Cardiac septum (tissue), 1 donor: ENCODE results near the gene CGNL1. TPM values are rescaled to one million over a fixed set of nuclear protein-coding genes. Genes with fewer than 3 reads are reported as not detected.

ENCODE experiments used
- DNase-seq: peaks from one replicate; pipeline ENCODE4 v3.0.0-alpha.2; 2020; ENCODE audit warnings: low spot score
- intact Hi-C: fragments of 100-400 bp; cut with DNase I; formaldehyde crosslinking; loops from one replicate; pipeline ENCODE4 v1.14.0; 2022
- total RNA-seq: library from RNA; stranded (reverse); fragmentation: NEBNext Ultra II Directional; extraction: Animal tissue kit (Norgen Biotek cat#: 25700); gene quantifications from one replicate; pipeline ENCODE4 v1.2.1, GENCODE V29; 2021
- donor health status: DM: no; HTN: no; CAD: no.

CGNL1 gene
- total RNA-seq, 1 donor from 2014 or later = 19.6 TPM

GRCh38 chr15:57505056-57505715, 128.9 kb downstream of the CGNL1 start:
- DNase-seq = no peak
- intact Hi-C loops = no loop called here

DNA sequence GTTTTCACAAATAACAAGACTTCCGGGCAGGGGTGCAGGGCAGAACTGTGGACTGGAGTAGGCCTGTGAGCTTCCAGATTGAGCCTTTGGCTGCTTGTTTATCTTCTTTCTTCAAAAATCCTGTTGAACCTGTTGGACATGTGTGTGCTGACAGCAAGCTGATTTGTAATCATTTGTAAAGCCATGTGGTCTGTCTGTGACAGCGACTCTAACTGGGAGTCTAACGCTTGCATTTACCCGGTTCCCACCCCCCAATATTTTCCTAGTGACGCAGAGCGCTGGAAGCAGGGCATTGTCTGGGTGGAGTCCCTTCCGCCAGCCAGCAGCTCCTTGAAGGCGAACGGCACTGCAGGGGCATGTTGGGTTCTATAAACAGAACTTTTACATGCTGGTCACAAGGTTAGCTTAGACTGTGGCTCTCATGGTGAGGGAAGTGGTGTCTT, 129.7 kb downstream of the CGNL1 start:
- intact Hi-C loops = no loop called here
- no peak for DNase-seq

- no peak for DNase-seq
- intact Hi-C loops = no loop called here
These were observed 130.1 kb downstream of the CGNL1 start for GRCh38 chr15:57506422-57506821.

DNA sequence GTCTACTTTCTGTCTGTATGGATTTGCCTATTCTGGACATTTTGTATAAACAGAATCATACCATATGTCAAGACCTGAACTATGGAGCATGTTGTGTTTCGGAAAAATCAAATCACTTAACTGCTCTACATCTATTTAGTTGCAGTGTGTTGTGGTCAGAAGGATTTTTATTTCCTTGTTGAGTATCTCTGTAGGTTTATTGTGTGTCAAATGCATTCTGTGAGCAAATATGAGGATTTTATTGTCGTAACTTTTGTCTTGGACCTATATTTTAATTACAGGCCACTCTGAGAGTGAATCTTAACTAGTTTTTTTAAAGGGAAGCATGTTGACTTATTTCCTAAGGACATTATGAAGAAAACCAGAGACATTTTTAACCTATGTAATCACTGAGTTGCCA, 130.8 kb downstream of the CGNL1 start:
- intact Hi-C loops = no loop called here
- DNase-seq = no peak

DNA sequence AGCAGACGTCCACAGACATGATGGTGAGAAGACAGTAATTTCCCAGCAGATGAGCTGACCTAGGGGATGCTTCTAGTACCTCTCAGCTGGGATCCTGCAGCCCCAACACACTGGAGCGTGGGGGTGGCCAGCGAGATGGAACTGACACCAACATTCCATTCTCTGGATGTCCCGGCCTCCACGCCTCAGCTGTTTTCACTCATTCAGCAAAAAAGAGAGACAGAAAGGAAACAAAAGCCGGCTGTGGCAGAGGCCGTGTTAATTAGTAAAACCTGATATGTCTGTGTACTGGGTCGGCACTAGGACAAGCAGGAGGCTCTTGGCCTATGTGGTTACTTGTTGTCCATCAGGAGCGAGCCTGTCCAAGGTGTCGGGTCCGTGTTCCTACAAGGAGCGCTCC, 132.8 kb downstream of the CGNL1 start:
- intact Hi-C loops = no loop called here
- no peak for DNase-seq

DNA sequence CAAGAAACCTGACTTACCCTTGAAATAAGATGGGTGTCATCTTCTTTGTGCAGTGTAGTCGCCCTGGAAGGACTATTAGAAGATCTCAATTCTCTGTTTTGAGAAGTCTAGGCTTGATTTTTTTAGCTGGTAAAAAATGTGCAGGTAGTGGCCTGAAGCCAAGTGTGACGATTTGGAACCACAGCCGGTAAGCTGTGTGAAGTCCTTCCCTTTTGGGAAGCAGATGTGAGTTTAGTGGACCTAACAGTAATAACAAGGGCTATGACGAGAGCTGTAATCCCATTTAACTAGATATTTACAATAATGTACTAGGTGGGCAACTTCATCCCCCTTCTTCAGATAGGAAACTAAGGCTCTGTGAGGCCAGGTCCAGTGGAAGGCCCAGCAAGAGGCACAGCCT, 133.7 kb downstream of the CGNL1 start:
- DNase-seq = no peak
- intact Hi-C loops = no loop called here

- intact Hi-C loops = no loop called here
- no peak for DNase-seq
These were observed 134.3 kb downstream of the CGNL1 start for GRCh38 chr15:57510647-57511046.

DNA sequence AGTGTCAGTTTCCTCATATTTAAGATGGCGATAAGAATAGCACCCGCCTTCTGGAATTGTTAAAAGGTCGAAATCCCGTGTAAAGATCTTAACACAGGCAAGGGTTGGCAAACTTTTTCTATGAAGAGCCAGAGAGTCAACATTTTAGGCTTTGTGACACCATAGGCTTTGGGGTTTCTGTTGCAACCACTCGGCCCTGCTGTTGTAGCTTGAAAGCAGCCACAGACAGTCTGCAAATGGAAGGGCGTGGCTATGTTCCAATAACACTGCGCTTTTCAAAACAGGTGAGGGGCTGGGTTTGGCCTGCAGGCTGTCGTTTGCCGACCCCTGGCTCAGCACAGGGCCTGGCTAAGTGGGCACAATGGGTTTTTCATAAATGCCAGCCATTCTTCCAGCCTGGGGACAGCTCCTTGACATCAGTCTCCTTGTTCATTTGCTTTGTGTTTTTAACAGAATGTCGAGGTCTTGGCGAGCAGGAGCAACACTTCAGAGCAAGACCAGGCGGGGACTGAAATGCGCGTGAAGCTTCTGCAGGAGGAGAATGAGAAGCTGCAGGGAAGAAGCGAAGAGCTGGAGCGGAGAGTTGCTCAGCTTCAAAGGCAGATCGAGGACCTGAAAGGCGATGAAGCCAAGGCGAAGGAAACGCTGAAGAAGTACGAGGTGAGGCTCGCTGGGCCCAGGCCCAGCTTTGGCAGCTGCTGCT, 140.2 kb downstream of the CGNL1 start:
- intact Hi-C loops = no loop called here
- no peak for DNase-seq

GRCh38 chr15:57517030-57517671, 140.8 kb downstream of the CGNL1 start:
- no peak for DNase-seq
- intact Hi-C loops = no loop called here

DNA sequence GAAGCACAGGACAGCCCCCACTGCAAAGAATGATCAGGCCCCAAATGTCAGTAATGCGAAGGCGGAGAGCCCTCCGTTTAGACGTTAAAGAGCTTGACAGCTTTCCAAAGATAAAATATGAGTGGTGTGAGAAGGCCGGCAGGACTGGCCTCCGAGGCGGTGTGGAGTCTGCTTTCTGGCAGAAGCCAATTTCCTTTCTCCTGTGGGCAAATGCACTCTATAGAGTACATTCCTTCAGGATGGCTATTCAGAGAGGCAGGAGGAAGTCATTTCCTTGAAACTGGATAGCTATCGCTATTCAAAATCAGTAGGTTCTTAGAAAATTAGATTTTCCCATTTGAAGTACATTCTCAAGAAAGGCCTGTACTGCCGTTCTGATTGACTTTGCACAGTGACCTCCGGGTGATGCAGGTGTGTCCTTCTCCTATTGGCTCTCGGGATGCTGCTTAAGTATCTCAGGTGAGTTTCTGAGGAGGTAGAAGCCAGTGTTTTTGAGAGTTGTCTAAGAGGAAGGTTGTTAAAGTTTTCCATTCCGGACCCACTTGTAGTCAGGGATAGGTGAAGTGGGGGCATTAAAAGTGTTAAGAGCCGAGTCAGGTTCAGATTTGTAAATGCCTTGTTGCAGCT, 142.6 kb downstream of the CGNL1 start:
- DNase-seq = no peak
- intact Hi-C loops = no loop called here

DNA sequence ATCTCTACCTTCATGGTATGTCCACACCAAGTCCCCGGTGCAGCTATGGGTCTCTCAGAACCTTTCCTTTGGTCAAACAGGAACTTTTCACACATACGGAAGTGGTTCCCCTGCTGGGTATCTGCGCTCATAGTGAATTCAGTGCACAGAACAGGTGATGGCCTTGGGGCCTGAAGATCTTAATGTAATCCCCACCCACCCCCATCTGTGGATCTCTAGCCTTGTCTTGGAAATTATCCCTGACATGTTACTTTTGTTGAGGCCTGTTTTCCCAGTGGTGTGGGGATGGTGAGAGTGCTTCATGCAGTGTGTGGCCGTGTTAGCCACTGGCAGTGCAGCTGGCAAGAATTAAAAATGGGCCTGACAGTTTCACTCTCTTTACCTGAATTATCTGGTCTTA, 143.5 kb downstream of the CGNL1 start:
- no peak for DNase-seq
- intact Hi-C loops = loop anchor here (10.0 kb wide), 1 partner anchor 365 kb away; no protein-coding TSS in a partner anchor

DNA sequence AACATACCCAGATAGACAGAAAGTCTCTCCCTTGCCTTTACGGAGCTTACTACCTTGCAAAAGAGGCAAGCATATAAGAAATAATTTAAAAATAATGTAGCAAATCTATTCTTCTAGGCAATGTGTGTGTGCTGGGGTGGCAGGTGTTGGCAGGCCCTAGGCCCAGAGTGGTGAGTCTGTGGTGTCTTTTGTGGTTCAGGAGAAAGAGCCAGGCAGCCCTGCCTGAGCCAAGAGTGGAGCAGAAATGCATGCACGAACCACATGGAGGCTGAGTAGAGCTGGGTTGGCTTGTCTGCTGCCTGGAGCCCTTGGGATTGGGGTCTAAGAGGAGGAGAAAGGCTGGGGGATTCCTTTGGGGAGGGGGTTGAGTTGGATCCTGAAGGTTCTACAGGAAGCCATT, 145.2 kb downstream of the CGNL1 start:
- DNase-seq = no peak
- intact Hi-C loops = loop anchor here (10.0 kb wide), 1 partner anchor 367 kb away; no protein-coding TSS in a partner anchor

- intact Hi-C loops = loop anchor here (10.0 kb wide), 1 partner anchor 367 kb away; no protein-coding TSS in a partner anchor
- no peak for DNase-seq
These were observed 145.8 kb downstream of the CGNL1 start for GRCh38 chr15:57522148-57522547.

- intact Hi-C loops = loop anchor here (10.0 kb wide), 1 partner anchor 371 kb away; no protein-coding TSS in a partner anchor
- DNase-seq = no peak
These were observed 149.3 kb downstream of the CGNL1 start for GRCh38 chr15:57525581-57525980.

- intact Hi-C loops = loop anchor here (10.0 kb wide), 1 partner anchor 371 kb away; no protein-coding TSS in a partner anchor
- DNase-seq = no peak
These were observed 149.8 kb downstream of the CGNL1 start for GRCh38 chr15:57526076-57526475.

DNA sequence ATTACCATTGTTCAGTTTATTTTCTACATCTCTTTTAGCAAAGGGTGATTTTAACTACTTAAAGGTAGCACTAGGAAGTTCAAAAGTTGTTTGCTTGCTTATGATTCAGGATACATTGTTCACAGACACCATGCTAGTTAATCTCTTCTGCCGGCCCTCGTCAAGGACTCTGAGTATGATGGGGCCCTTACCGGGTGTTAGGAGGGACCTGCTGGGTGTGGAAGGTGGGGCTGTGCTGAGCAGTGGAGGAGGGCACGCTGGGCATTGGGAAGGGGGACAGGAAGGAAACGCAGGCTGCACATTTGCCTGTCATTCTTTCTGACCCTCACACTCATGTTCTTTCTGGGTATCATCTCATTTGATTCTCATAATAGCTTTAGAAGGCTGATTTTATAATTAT, 150.3 kb downstream of the CGNL1 start:
- no peak for DNase-seq
- intact Hi-C loops = loop anchor here (1.0 to 10.0 kb wide), 2 partner anchors 186 to 372 kb away; no protein-coding TSS in a partner anchor

GRCh38 chr15:57527382-57528091, 151.2 kb downstream of the CGNL1 start:
- DNase-seq = no peak
- intact Hi-C loops = loop anchor here (1.0 to 10.0 kb wide), 2 partner anchors 187 to 373 kb away; no protein-coding TSS in a partner anchor

DNA sequence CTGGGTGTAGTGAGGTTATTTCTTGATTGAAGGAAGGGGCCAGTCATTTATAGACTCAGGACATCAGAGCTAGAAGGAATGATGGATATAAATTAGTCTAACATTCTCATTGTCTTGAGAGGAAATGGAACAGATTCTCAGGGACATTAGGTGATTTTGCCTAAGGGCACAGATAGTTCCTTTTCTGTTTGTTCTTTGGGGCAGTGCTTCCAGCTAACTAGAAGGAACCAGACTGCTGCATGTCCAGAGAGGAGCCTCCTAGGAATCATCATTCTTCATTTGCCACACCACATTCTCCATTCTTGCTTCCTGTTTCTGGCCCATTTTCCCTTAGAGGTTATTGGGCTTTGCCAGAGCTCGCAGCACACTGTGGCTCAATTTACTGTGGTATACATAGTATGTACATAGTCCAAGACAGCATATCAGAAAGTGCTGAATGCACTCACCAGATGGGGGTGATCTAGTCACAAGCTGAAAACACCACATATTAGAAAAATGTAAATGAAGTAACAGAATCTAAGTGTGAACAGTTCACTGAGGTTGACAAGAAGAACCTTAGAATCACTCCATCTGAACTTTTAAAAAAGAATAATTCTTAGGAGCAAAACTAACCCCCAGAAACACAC, 152.7 kb downstream of the CGNL1 start:
- intact Hi-C loops = loop anchor here (10.0 kb wide), 1 partner anchor 374 kb away; no protein-coding TSS in a partner anchor
- no peak for DNase-seq

DNA sequence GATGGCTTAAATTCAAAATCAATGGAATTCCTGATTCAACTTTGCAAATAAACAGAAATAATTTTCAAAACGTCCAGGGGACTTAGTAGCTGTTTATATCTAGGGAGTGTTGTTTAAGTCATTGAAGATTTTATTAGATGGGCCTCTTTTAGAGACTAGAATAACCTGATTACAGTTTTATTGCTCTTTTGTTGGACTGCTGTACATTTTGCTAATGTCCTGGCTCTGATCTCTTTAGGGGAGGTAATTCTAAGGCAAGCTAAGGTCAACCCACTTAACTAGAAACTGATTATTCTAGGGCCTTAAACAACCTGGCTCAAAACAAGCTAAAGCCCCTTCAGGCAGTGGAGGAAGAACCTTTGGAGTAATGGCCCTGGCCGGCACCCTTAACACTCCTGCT, 153.4 kb downstream of the CGNL1 start:
- intact Hi-C loops = loop anchor here (10.0 kb wide), 1 partner anchor 375 kb away; no protein-coding TSS in a partner anchor
- no peak for DNase-seq
